Tibial nerve (tissue), 4 donors: ENCODE measurements around the gene TYSND1. TPM values are rescaled to one million over a fixed set of nuclear protein-coding genes. Genes with fewer than 3 reads are reported as not detected.

ENCODE experiments used
- DNase-seq, 2 donors: peaks; one replicate each; pipeline ENCODE4 v3.0.0-alpha.2; 2019; ENCODE audit warnings: low spot score in 2 of 2
- H3K27ac ChIP-seq, 4 donors: fragments of 200-600 bp; sonication (generic) in 3 of 4; one replicate each; pipeline ENCODE4 v1.5.1; 2017 to 2019; ENCODE audit warnings: mild to moderate bottlenecking in 1 of 4
- H3K27me3 ChIP-seq, 2 donors: fragments of 200-600 bp; sonication (generic) in 1 of 2; one replicate each; pipeline versions ENCODE4 v1.5.1 to v1.6.0; 2017 to 2019
- H3K36me3 ChIP-seq, 3 donors: fragments of 200-600 bp; sonication (generic); one replicate each; pipeline ENCODE4 v1.5.1; 2018 to 2019
- H3K4me1 ChIP-seq, 4 donors: fragments of 200-600 bp; sonication (generic) in 3 of 4; one replicate each; pipeline ENCODE4 v1.5.1; 2017 to 2019
- H3K4me3 ChIP-seq, 4 donors: fragments of 200-600 bp; sonication (generic) in 3 of 4; one replicate each; pipeline ENCODE4 v1.5.1; 2017 to 2019; ENCODE audit warnings: mild to moderate bottlenecking in 1 of 4, moderate library complexity in 1 of 4
- H3K9me3 ChIP-seq, 4 donors: fragments of 200-600 bp; sonication (generic) in 3 of 4; one replicate each; pipeline ENCODE4 v1.5.1; 2017 to 2019
- EP300 ChIP-seq, 2 donors: sonication (generic); formaldehyde crosslinking; IDR thresholded peaks; one replicate each; pipeline ENCODE4 v1.6.1; 2017; ENCODE audit warnings: antibody characterized with exemption in 2 of 2, mild to moderate bottlenecking in 1 of 2
- POLR2A ChIP-seq, 2 donors: fragments of 450-650 bp; IDR thresholded peaks; one replicate each; pipeline ENCODE4 v1.6.1; 2017; ENCODE audit warnings: antibody characterized with exemption in 2 of 2, mild to moderate bottlenecking in 2 of 2, moderate library complexity in 2 of 2
- WGBS, 2 donors: methylation state at CpG; one replicate each; pipeline ENCODE4 v1.1.5; 2018; 5-methylcytosine and 5-hydroxymethylcytosine counted together
- total RNA-seq, 4 donors: library from RNA; depleted of rRNA; stranded (reverse); fragments of >200 nt; gene quantifications; one replicate each; pipeline ENCODE4 v1.1.0, GENCODE V29; 2016
- TF ChIP-seq, protein P1 (sequence below), 5 experiments: fragments of 200-600 bp in 3 of 5; fragments of 450-650 bp in 2 of 5; sonication (generic) in 3 of 5; IDR thresholded peaks; one replicate each; pipeline ENCODE4 v1.5.1; 2016 to 2019; ENCODE audit warnings: antibody characterized with exemption in 5 of 5, mild to moderate bottlenecking in 3 of 5, moderate library complexity in 2 of 5

TYSND1 gene
- total RNA-seq, 4 donors from 2014 or later = 15.3 to 26.1 (median 19.1) TPM

- Histone ChIP-seq H3K9me3 (no peaks in the 10 kb centered on the region), H3K4me1 (peaks cover 0 to 11% (median 0%) of the 10 kb centered on the region in 4 donors), H3K27me3 (no peaks in the 10 kb centered on the region), H3K4me3 (no peak overlapping the region), H3K36me3 (peaks cover 0 to 29% (median 0%) of the 10 kb centered on the region in 3 donors), H3K27ac (no peak overlapping the region)
- WGBS, 2 donors = 85 to 91% methylated on average over 11 of the region's 11 CpGs
- DNase-seq = no peak
- no peak for TF ChIP-seq POLR2A (IDR thresholded peaks at IDR 0.05)
- TF ChIP-seq, protein P1, sequence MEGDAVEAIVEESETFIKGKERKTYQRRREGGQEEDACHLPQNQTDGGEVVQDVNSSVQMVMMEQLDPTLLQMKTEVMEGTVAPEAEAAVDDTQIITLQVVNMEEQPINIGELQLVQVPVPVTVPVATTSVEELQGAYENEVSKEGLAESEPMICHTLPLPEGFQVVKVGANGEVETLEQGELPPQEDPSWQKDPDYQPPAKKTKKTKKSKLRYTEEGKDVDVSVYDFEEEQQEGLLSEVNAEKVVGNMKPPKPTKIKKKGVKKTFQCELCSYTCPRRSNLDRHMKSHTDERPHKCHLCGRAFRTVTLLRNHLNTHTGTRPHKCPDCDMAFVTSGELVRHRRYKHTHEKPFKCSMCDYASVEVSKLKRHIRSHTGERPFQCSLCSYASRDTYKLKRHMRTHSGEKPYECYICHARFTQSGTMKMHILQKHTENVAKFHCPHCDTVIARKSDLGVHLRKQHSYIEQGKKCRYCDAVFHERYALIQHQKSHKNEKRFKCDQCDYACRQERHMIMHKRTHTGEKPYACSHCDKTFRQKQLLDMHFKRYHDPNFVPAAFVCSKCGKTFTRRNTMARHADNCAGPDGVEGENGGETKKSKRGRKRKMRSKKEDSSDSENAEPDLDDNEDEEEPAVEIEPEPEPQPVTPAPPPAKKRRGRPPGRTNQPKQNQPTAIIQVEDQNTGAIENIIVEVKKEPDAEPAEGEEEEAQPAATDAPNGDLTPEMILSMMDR (IDR thresholded peaks at IDR 0.05) = no peak
- no peak for TF ChIP-seq EP300 (IDR thresholded peaks at IDR 0.05)
Measured at GRCh38 chr10:70139151-70139996, 7.1 kb downstream of the TYSND1 start.

GRCh38 chr10:70137927-70138883 is 8.3 kb downstream of the TYSND1 start:
- 92 to 93% methylated on average over 14 of the region's 14 CpGs for WGBS, 2 donors
- no peak for DNase-seq
- TF ChIP-seq, protein P1 (IDR thresholded peaks at IDR 0.05) = no peak
- TF ChIP-seq EP300 (IDR thresholded peaks at IDR 0.05) (no peak), POLR2A (IDR thresholded peaks at IDR 0.05) (no peak)
- Histone ChIP-seq H3K27me3 (no peaks in the 10 kb centered on the region), H3K4me3 (no peak overlapping the region), H3K36me3 (peaks cover 0 to 29% (median 0%) of the 10 kb centered on the region in 3 donors), H3K9me3 (no peaks in the 10 kb centered on the region), H3K4me1 (peaks cover 0 to 3% (median 1%) of the 10 kb centered on the region in 4 donors), H3K27ac (no peak overlapping the region)

DNA sequence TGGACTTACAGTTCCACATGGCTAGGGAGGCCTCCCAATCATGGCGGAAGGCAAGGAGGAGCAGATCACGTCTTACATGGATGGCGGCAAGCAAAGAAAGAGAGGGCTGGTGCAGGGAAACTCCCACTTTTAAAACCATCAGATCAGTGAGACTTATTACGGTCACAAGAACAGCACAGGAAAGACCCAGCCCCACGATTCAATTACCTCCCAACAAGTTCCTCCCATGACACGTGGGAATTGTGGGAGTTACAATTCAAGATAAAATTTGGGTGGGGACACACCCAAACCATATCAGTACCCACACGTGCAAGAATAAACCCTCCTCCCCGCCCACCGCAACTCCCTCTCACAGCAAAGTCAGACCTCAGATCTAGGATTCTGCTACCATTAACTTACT is 9.4 kb downstream of the TYSND1 start:
- DNase-seq = no peak
- no peak overlapping the region for H3K4me3 ChIP-seq
- no peaks in the 10 kb centered on the region for H3K27me3 ChIP-seq
- H3K36me3 ChIP-seq = peaks cover 0 to 21% (median 0%) of the 10 kb centered on the region in 3 donors
- no peak overlapping the region for H3K27ac ChIP-seq
- TF ChIP-seq, protein P1 (IDR thresholded peaks at IDR 0.05) = no peak
- TF ChIP-seq EP300 (IDR thresholded peaks at IDR 0.05) (no peak), POLR2A (IDR thresholded peaks at IDR 0.05) (no peak)
- no peaks in the 10 kb centered on the region for H3K9me3 ChIP-seq
- peaks cover 0 to 14% (median 5%) of the 10 kb centered on the region in 4 donors for H3K4me1 ChIP-seq
- 82 to 86% methylated on average over 9 of the region's 9 CpGs for WGBS, 2 donors

DNA sequence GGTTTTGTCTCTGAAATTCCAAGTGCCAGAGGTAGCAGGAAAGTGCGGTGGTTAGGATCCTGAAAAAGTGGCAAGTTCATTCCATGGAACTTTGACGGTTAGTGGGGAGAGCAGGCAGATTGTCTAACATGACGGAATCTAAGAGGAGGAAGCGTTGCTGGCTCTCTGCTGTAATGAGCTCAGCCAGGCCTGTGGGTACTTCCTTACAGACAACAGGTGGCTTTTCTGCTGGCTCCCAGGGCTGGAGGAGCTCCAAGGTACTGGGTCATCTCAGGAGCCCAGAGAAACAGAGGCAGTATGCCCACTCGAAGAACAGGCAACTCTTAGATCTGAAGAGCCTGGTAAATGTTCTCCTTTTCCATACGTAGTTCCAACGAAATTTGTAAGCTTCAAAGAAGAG is 10.8 kb downstream of the TYSND1 start:
- no peaks in the 10 kb centered on the region for H3K9me3 ChIP-seq
- DNase-seq = no peak
- no peak overlapping the region for H3K27ac ChIP-seq
- H3K4me1 ChIP-seq = peaks cover 0 to 28% (median 10%) of the 10 kb centered on the region in 4 donors
- no peak overlapping the region for H3K4me3 ChIP-seq
- 77% methylated on average over 7 of the region's 7 CpGs for WGBS, 2 donors
- H3K36me3 ChIP-seq = peaks cover 0 to 19% (median 0%) of the 10 kb centered on the region in 3 donors
- H3K27me3 ChIP-seq = no peaks in the 10 kb centered on the region
- TF ChIP-seq POLR2A (IDR thresholded peaks at IDR 0.05) = no peak
- TF ChIP-seq, protein P1 (IDR thresholded peaks at IDR 0.05) = no peak
- TF ChIP-seq EP300 (IDR thresholded peaks at IDR 0.05) = no peak
